ENCODE measurements around the gene TWNK. TPM values are rescaled to one million over a fixed set of nuclear protein-coding genes. Genes with fewer than 3 reads are reported as not detected.
"Not testable (repeated sequence)": the region's sequence is repeated elsewhere in the genome, so short reads cannot be mapped to it uniquely, and the experiment has no call there.

Gene TWNK
- total and polyA plus RNA-seq, 3 experiments from 2014 or later, result 8.2 to 44.3 (median 40.6) TPM

DNA sequence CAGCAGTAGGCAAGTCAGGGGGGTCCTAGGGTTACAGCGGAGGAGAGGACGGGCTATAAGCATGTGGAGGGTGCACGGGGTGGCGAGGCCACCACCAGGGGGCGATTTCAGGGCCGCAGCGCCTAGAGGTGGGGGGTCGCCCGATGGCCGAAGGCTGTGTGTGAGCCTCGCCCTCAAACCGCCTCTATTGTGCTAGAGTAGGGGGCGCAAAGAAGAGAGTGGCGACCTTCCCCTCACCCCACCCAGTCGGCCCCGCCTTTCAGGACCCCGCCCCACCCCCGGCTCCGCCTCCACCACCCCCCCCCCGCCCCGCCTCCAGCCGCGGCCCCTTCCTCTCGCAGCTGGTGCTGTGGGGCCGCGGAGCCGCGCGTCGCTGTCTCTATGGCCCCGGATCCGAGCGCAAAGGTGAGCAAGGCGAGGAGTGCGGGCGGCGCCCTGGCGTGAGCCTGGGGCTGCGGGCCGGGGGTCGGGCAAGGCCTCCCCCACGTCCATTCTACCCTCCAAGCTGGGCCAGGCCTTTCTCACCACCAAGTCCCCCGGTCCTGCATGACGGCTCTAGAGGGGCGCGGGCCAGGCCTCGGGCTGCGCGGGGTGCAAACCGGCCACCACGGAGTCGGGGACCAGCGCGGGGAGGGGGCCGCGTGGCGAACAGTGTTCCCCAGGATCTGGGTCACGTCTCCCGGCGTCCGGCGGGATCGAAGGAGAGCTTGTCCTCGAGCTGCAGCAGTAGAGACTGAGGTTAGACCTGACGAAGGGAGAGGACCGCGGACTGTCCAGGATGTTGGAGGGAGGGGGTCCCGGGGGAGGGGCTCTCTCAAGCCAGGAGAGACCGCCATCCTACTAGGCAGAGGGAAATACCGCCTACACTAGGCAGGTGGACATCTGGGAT, 17.9 kb upstream of the TWNK start, which contains the start of gene SEMA4G:
TSS of gene SEMA4G (plus strand) at position 318 of the 889 bp plus-strand sequence. CDS start 3,409 bp downstream, outside the sequence.
- Histone ChIP-seq H3K4me3 (ENCODE audit: low read length) (peak within 1 kb of the TSS; percentile 47), H3K4me1 (ENCODE audit: insufficient read depth, low read length) (peaks cover 5% of the 10 kb centered on the region), H3K36me3 (ENCODE audit: insufficient read depth, low read length) (no peaks in the 10 kb centered on the region), H3K27ac (ENCODE audit: low read depth, low read length) (no peak within 1 kb of the TSS), H3K27me3 (ENCODE audit: insufficient read depth, low read length, poor library complexity, severe bottlenecking) (no peaks in the 10 kb centered on the region), H3K9me3 (ENCODE audit: low read length) (no peaks in the 10 kb centered on the region)
- peak within 1 kb of the TSS in 6 of 8 donors; percentile 10 to 77 (median 34) for H3K27ac Mint-ChIP-seq
- ChIA-PET CTCF (interaction anchor here (1.4 to 2.2 kb wide), 6 partner anchors 12 to 50 kb away, joined by 3 to 12 read pairs (median 6); no protein-coding TSS in a partner anchor), POLR2A (interaction anchor here (0.6 kb wide), 1 partner anchor 15 kb away, joined by 3 read pairs; no protein-coding TSS in a partner anchor)
- peaks cover 0 to 10% (median 3%) of the 10 kb centered on the region in 3 donors for H3K36me3 Mint-ChIP-seq
- no peaks in the 10 kb centered on the region for H3K9me3 Mint-ChIP-seq
- peaks cover 8 to 20% (median 20%) of the 10 kb centered on the region in 3 donors for H3K4me1 Mint-ChIP-seq
- no peaks in the 10 kb centered on the region for H3K27me3 Mint-ChIP-seq
- DNase-seq, result peak in 4 of 5 donors; percentile 23 to 47 (median 28)
- peak within 1 kb of the TSS; percentile 69 to 89 (median 77) for H3K4me3 Mint-ChIP-seq

DNA sequence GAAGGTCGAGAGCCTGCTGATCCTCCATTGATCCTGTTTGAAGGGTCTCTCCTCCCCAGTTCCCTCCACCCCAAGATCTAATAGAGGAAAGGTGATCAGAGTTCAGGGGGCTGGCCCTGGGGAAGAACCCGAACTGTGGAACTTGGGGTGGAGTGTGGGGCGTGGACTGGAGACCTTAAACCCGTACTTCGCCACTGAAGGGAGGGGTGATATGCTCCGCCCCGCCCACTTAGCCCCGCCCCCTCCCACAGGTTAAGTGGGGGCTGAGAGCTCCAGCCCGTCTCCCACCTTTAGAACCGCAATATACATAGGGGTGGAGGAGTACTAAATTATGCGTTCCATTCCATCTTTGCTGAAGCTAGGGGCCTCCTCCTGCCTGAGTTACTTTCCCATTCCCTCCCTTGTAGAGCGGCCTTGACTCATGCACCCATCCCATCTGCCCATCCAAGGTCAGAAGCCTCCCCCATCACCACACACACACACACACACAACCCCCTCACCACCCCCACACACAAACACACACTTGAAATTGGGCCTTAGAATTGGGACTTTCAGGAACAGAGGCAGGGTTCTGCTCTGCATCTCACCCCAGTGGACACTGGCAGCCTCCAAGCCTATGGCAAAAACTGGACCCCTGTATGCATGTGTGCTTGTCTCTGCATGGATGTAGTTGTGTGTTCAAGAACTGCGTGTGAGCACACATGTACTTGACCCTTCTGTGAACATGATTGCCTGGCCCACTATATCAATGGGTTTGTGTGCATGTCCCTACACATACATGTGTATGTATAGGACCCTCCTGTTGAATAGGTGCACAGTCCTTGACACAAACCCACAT, 17.0 kb upstream of the TWNK start:
- Histone ChIP-seq H3K36me3 (ENCODE audit: insufficient read depth, low read length) (no peaks in the 10 kb centered on the region), H3K27ac (ENCODE audit: low read depth, low read length) (no peak overlapping the region), H3K4me3 (ENCODE audit: low read length) (peak overlapping the region; percentile 47), H3K27me3 (ENCODE audit: insufficient read depth, low read length, poor library complexity, severe bottlenecking) (no peaks in the 10 kb centered on the region), H3K4me1 (ENCODE audit: insufficient read depth, low read length) (peaks cover 5% of the 10 kb centered on the region), H3K9me3 (ENCODE audit: low read length) (no peaks in the 10 kb centered on the region)
- peak overlapping the region; percentile 57 to 89 (median 73) for H3K4me3 Mint-ChIP-seq
- CTCF ChIA-PET, result interaction anchor here (1.4 to 2.2 kb wide), 4 partner anchors 19 to 46 kb away, joined by 6 to 12 read pairs (median 6); no protein-coding TSS in a partner anchor
- no peaks in the 10 kb centered on the region for H3K9me3 Mint-ChIP-seq
- POLR2A ChIA-PET, result no interaction called here
- H3K27ac Mint-ChIP-seq, result peak overlapping the region in 4 of 8 donors; percentile 35 to 77 (median 50)
- peak in 4 of 5 donors; percentile 34 to 64 (median 36) for DNase-seq
- peaks cover 8 to 20% (median 20%) of the 10 kb centered on the region in 3 donors for H3K4me1 Mint-ChIP-seq
- H3K27me3 Mint-ChIP-seq, result no peaks in the 10 kb centered on the region
- peaks cover 0 to 7% (median 3%) of the 10 kb centered on the region in 3 donors for H3K36me3 Mint-ChIP-seq

DNA sequence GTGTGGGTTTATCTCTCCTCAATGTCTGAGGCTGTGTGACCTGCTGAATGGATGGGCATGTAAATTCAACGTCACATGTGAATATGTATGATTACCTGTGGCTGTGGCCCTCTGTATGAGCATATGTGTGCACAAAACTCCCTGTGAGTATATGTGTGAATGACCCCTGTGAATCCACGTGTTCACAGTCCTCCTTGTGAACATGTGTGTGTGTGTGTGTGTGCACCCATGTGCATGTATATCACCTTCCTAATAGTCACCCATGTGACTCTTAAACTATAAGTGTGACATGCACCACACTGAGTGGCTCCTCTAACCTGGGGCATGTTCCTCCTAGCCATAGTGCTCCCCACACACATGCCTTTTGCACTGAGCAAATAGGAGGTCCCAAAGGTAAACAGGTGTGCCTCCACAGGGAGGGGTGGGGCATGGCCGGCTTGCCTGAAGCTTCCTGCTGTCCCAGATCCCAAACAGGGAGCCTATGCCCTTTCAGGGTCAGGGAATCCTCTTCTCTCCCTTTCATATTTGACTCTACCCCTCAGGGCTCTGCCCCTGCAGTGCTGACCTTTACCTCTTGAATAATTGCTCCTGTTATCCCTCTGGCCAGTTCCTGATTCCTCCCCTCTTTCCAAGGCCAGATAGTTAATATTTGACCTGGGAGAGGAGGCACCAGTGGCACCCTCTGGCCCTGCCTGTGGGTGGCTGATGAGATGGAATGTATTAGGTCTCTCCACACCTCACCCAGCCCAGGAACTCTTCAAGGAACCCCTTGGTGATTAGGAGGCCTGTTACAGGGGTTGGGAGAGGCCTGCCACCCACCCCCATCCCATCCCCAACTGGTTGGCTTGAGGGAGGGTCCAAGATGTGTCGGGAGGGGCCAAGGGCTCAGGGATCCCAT, 16.2 kb upstream of the TWNK start:
- Mint-ChIP-seq H3K4me3 (peak overlapping the region in 6 of 7 donors; percentile 13 to 74 (median 70)), H3K27me3 (no peaks in the 10 kb centered on the region), H3K36me3 (peaks cover 0 to 2% (median 0%) of the 10 kb centered on the region in 3 donors), H3K4me1 (peaks cover 8 to 20% (median 20%) of the 10 kb centered on the region in 3 donors), H3K9me3 (no peaks in the 10 kb centered on the region), H3K27ac (peak overlapping the region in 3 of 8 donors; percentile 10 to 63 (median 48))
- Histone ChIP-seq H3K9me3 (ENCODE audit: low read length) (no peaks in the 10 kb centered on the region), H3K4me1 (ENCODE audit: insufficient read depth, low read length) (peaks cover 5% of the 10 kb centered on the region), H3K27me3 (ENCODE audit: insufficient read depth, low read length, poor library complexity, severe bottlenecking) (no peaks in the 10 kb centered on the region), H3K27ac (ENCODE audit: low read depth, low read length) (no peak overlapping the region), H3K4me3 (ENCODE audit: low read length) (no peak overlapping the region), H3K36me3 (ENCODE audit: insufficient read depth, low read length) (no peaks in the 10 kb centered on the region)
- ChIA-PET CTCF (interaction anchor here (0.8 to 2.0 kb wide), 3 partner anchors 26 to 47 kb away, joined by 3 to 12 read pairs (median 5); no protein-coding TSS in a partner anchor), POLR2A (no interaction called here)
- no peak for DNase-seq

DNA sequence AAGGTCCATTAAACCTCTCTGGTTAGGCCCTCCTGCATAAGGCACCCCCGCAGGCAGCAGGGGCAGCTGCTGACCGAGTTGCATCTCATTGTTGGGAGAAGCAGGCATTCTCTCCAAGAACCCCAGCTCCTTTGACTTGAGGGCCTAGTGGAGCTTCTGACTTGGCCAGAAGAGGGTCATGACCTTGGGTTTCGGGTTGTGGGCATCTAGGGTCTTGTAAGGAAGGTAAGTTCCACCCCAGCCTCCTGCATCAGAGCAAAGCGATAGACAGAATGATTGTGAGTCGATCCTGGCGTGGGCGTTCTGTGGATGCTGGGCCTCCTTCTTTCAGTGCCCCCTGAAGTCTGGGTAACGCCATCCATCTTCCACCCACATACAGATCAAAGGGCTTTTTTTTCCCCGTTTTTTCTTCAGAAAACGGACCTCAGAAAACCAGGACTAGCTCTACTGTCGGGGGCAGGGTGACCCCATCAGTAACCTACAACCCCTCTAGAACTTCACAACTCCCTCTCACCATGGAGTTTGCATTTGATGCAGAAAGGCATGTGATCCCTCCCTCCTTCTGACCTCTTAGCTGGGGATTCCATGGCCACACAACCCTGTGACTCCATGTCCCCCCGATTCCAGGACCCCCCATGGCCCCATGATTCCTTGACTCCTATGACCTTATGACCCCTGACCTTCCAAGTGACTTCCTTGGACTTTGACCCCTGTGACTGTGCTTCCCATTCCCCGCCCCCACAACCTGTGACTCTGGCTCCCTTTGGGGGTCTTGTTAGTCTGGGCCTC, 15.0 kb upstream of the TWNK start:
- DNase-seq, result no peak
- H3K4me3 Mint-ChIP-seq, result peak overlapping the region in 1 of 7 donors; percentile 8

DNA sequence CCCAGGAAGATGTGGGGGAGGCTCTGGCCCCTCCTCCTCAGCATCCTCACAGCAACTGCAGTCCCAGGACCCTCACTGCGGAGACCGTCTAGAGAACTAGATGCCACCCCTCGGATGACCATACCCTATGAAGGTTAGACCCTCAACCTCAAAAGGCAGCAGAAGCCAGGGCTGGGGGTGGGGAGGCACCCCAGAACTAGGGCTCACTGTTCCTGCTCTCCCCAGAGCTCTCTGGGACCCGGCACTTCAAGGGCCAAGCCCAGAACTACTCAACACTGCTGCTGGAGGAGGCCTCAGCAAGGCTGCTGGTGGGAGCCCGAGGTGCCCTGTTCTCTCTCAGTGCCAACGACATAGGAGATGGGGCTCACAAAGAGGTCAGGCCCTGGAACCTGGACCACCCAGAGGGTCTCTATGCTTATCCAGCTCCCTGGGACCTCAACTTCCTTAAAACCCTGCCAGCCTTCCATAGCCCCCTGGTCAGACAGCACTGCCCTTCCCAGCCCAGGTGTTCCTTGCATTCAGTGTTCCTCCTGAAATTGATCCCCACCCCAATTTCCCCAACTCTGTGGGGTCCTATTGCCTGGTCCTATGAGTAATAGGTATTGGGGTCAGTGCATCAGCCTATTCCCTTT, 14.3 kb upstream of the TWNK start:
- no peaks in the 10 kb centered on the region for H3K27me3 ChIP-seq (ENCODE audit: insufficient read depth, low read length, poor library complexity, severe bottlenecking)
- no peak overlapping the region for H3K4me3 ChIP-seq (ENCODE audit: low read length)
- peaks cover 8 to 20% (median 19%) of the 10 kb centered on the region in 3 donors for H3K4me1 Mint-ChIP-seq
- H3K27ac ChIP-seq (ENCODE audit: low read depth, low read length), result no peak overlapping the region
- H3K36me3 ChIP-seq (ENCODE audit: insufficient read depth, low read length), result no peaks in the 10 kb centered on the region
- ChIA-PET CTCF (interaction anchor here (1.5 kb wide), 1 partner anchor 25 kb away, joined by 5 read pairs; no protein-coding TSS in a partner anchor), POLR2A (no interaction called here)
- DNase-seq, result no peak
- H3K36me3 Mint-ChIP-seq, result peaks cover 0 to 6% (median 0%) of the 10 kb centered on the region in 3 donors
- H3K9me3 ChIP-seq (ENCODE audit: low read length), result no peaks in the 10 kb centered on the region
- peaks cover 5% of the 10 kb centered on the region for H3K4me1 ChIP-seq (ENCODE audit: insufficient read depth, low read length)
- peak overlapping the region in 2 of 8 donors; percentile 47 to 61 for H3K27ac Mint-ChIP-seq
- H3K9me3 Mint-ChIP-seq, result no peaks in the 10 kb centered on the region
- no peak overlapping the region for H3K4me3 Mint-ChIP-seq
- no peaks in the 10 kb centered on the region for H3K27me3 Mint-ChIP-seq

More for the DNA sequence above, 15.0 kb upstream of the TWNK start:
- Histone ChIP-seq H3K27ac (ENCODE audit: low read depth, low read length) (no peak overlapping the region), H3K27me3 (ENCODE audit: insufficient read depth, low read length, poor library complexity, severe bottlenecking) (no peaks in the 10 kb centered on the region), H3K4me3 (ENCODE audit: low read length) (no peak overlapping the region), H3K4me1 (ENCODE audit: insufficient read depth, low read length) (peaks cover 5% of the 10 kb centered on the region), H3K36me3 (ENCODE audit: insufficient read depth, low read length) (no peaks in the 10 kb centered on the region), H3K9me3 (ENCODE audit: low read length) (no peaks in the 10 kb centered on the region)
- POLR2A ChIA-PET, result no interaction called here
- CTCF ChIA-PET, result interaction anchor here (0.8 to 1.5 kb wide), 2 partner anchors 25 to 46 kb away, joined by 3 to 5 read pairs; no protein-coding TSS in a partner anchor
- Mint-ChIP-seq H3K9me3 (no peaks in the 10 kb centered on the region), H3K4me1 (peaks cover 8 to 20% (median 20%) of the 10 kb centered on the region in 3 donors), H3K27me3 (no peaks in the 10 kb centered on the region), H3K27ac (peak overlapping the region in 2 of 8 donors; percentile 47 to 61), H3K36me3 (peaks cover 0 to 6% (median 0%) of the 10 kb centered on the region in 3 donors)

DNA sequence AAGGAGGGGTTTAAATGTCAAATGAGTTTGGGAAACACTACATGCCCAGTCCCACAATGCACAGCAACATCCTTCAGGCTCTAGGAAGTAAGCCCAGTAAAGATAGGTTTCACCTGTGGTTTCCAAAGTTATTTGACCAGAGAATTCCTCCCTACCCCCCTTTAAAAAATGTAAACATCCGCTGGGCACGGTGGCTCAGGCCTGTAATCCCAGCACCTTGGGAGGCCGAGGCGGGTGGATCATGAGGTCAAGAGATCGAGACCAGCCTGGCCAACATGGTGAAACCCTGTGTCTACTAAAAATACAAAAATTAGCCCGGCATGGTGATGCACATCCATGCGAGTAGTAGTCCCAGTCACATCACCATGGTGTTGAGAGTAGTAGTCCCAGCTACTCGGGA, 11.9 kb upstream of the TWNK start:
- CTCF ChIA-PET, H3K4me1 Mint-ChIP-seq, H3K27ac Mint-ChIP-seq: not testable (repeated sequence)

More for the DNA sequence above, 11.9 kb upstream of the TWNK start:
- DNase-seq; POLR2A ChIA-PET; H3K9me3 Mint-ChIP-seq; H3K27ac ChIP-seq (ENCODE audit: low read depth, low read length); H3K9me3 ChIP-seq (ENCODE audit: low read length); H3K4me1 ChIP-seq (ENCODE audit: insufficient read depth, low read length); H3K27me3 ChIP-seq (ENCODE audit: insufficient read depth, low read length, poor library complexity, severe bottlenecking); H3K36me3 ChIP-seq (ENCODE audit: insufficient read depth, low read length); H3K4me3 Mint-ChIP-seq; H3K27me3 Mint-ChIP-seq; H3K4me3 ChIP-seq (ENCODE audit: low read length): not testable (repeated sequence)
- H3K36me3 Mint-ChIP-seq, result peaks cover 0 to 14% (median 10%) of the 10 kb centered on the region in 3 donors
